Astrocyte (in vitro differentiated cells and primary cell): ENCODE results near the gene HOXB6. TPM values are rescaled to one million over a fixed set of nuclear protein-coding genes. Genes with fewer than 3 reads are reported as not detected.

Experiments used
- DNase-seq: peaks from one replicate; pipeline ENCODE4 v3.0.0-alpha.2; 2010; ENCODE audit warnings: low read depth
- FAIRE-seq: peaks from 2 replicates; lab custom pipeline; 2011; peaks lifted over from hg19 to GRCh38; lab: Jason Lieb, UNC
- H2AFZ ChIP-seq: 2 replicates; pipeline ENCODE4 v1.6.0; 2012; ENCODE audit warnings: low read depth, low read length, inconsistent platforms
- H3K27ac ChIP-seq: 2 replicates; pipeline ENCODE4 v1.5.1; 2011; ENCODE audit warnings: low read depth, low read length, inconsistent platforms
- H3K27me3 ChIP-seq: 2 replicates; pipeline ENCODE4 v1.6.0; 2011; ENCODE audit warnings: low read length, inconsistent platforms; ENCODE audit not compliant: insufficient read depth
- H3K36me3 ChIP-seq: 2 replicates; pipeline ENCODE4 v1.5.1; 2011; ENCODE audit warnings: low read length, inconsistent platforms; ENCODE audit not compliant: insufficient read depth
- H3K4me1 ChIP-seq: 2 replicates; pipeline ENCODE4 v1.5.1; 2011; ENCODE audit warnings: low read length, inconsistent platforms; ENCODE audit not compliant: insufficient read depth
- H3K4me2 ChIP-seq: 2 replicates; pipeline ENCODE4 v1.6.0; 2012; ENCODE audit warnings: low read length, inconsistent platforms
- H3K4me3 ChIP-seq: 2 replicates; pipeline ENCODE4 v1.5.1; 2011; ENCODE audit warnings: low read depth, mild to moderate bottlenecking, low read length, inconsistent platforms; ENCODE audit not compliant: insufficient read depth
- H3K79me2 ChIP-seq: 2 replicates; pipeline ENCODE4 v1.6.0; 2012; ENCODE audit warnings: mild to moderate bottlenecking, low read length, inconsistent platforms; ENCODE audit not compliant: insufficient read depth
- H3K9ac ChIP-seq: 2 replicates; pipeline ENCODE4 v1.6.0; 2012; ENCODE audit warnings: mild to moderate bottlenecking, low read length, inconsistent platforms
- H3K9me3 ChIP-seq: 2 replicates; pipeline ENCODE4 v1.5.1; 2012; ENCODE audit warnings: low read depth, mild to moderate bottlenecking, low read length, inconsistent platforms; ENCODE audit not compliant: insufficient read depth
- H4K20me1 ChIP-seq: 2 replicates; pipeline ENCODE4 v1.6.0; 2012; ENCODE audit warnings: low read length, inconsistent platforms; ENCODE audit not compliant: insufficient read depth
- H3K27ac Mint-ChIP-seq: one replicate; pipeline ENCODE4 v1.8.0; 2021; ENCODE audit warnings: mild to moderate bottlenecking, mixed read lengths; ENCODE audit not compliant: unreplicated experiment
- H3K27me3 Mint-ChIP-seq: one replicate; pipeline ENCODE4 v1.8.0; 2021; ENCODE audit warnings: low read depth, mixed read lengths; ENCODE audit not compliant: unreplicated experiment
- H3K36me3 Mint-ChIP-seq: one replicate; pipeline ENCODE4 v1.8.0; 2021; ENCODE audit warnings: low read depth, mixed read lengths; ENCODE audit not compliant: unreplicated experiment
- H3K4me1 Mint-ChIP-seq: one replicate; pipeline ENCODE4 v1.8.0; 2021; ENCODE audit warnings: low read depth, mixed read lengths; ENCODE audit not compliant: unreplicated experiment
- H3K4me3 Mint-ChIP-seq: one replicate; pipeline ENCODE4 v1.8.0; 2021; ENCODE audit warnings: mild to moderate bottlenecking, moderate library complexity, mixed read lengths; ENCODE audit not compliant: unreplicated experiment
- H3K9me3 Mint-ChIP-seq: one replicate; pipeline ENCODE4 v1.8.0; 2021; ENCODE audit warnings: mild to moderate bottlenecking, mixed read lengths; ENCODE audit not compliant: unreplicated experiment
- EZH2 ChIP-seq: IDR thresholded peaks from 2 replicates; pipeline ENCODE4 v1.6.1; 2012; ENCODE audit warnings: mild to moderate bottlenecking, low read length, inconsistent platforms; ENCODE audit not compliant: insufficient read depth
- total RNA-seq: library from RNA; stranded (reverse); gene quantifications from 2 replicates; pipeline ENCODE4 v1.2.1, GENCODE V29; 2021
- TF ChIP-seq, protein P1 (sequence below): IDR thresholded peaks from 2 replicates; pipeline ENCODE4 v1.5.1; 2011; ENCODE audit warnings: low read depth, mild to moderate bottlenecking, inconsistent platforms, low read length, moderate library complexity; ENCODE audit not compliant: insufficient read depth

The HOXB6 gene
- total RNA-seq, 1 donor from 2014 or later = not detected

DNA sequence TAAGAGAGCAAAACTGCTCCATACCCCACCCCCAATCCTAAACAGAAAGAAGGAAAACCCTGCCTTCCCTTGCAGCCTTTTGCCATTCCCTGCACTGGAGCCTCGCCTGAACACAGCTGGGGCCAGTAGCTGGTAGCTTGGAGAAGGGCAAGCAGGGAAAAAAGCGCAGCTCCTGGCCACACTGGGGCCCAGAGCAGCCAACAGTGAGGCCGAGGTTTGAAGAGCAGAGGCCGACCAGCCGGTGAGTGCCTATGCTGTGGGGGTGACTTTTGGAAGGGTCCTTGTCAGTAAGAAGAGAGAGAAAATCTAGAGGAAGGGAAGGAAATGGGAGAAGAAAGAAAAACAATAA is 24.6 kb upstream of the HOXB6 start:
- FAIRE-seq (no peak), DNase-seq (no peak)
- H4K20me1 ChIP-seq = no peaks in the 10 kb centered on the region
- H3K36me3 Mint-ChIP-seq = peaks cover 10% of the 10 kb centered on the region
- H3K4me1 ChIP-seq = peaks cover 14% of the 10 kb centered on the region
- TF ChIP-seq, protein P1, sequence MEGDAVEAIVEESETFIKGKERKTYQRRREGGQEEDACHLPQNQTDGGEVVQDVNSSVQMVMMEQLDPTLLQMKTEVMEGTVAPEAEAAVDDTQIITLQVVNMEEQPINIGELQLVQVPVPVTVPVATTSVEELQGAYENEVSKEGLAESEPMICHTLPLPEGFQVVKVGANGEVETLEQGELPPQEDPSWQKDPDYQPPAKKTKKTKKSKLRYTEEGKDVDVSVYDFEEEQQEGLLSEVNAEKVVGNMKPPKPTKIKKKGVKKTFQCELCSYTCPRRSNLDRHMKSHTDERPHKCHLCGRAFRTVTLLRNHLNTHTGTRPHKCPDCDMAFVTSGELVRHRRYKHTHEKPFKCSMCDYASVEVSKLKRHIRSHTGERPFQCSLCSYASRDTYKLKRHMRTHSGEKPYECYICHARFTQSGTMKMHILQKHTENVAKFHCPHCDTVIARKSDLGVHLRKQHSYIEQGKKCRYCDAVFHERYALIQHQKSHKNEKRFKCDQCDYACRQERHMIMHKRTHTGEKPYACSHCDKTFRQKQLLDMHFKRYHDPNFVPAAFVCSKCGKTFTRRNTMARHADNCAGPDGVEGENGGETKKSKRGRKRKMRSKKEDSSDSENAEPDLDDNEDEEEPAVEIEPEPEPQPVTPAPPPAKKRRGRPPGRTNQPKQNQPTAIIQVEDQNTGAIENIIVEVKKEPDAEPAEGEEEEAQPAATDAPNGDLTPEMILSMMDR = no peak
- TF ChIP-seq EZH2 = peak; percentile 62
- H3K79me2 ChIP-seq = no peaks in the 10 kb centered on the region
- no peak overlapping the region for H3K27ac Mint-ChIP-seq
- peaks cover 83% of the 10 kb centered on the region for H3K27me3 Mint-ChIP-seq
- H3K4me2 ChIP-seq = no peak overlapping the region
- H3K4me3 Mint-ChIP-seq = no peak overlapping the region
- no peaks in the 10 kb centered on the region for H3K4me1 Mint-ChIP-seq
- no peaks in the 10 kb centered on the region for H3K36me3 ChIP-seq
- H3K27me3 ChIP-seq = peaks cover 97% of the 10 kb centered on the region
- H3K27ac ChIP-seq = no peak overlapping the region
- H3K4me3 ChIP-seq = no peak overlapping the region
- H3K9ac ChIP-seq = no peak overlapping the region
- H3K9me3 ChIP-seq = peaks cover 12% of the 10 kb centered on the region
- H3K9me3 Mint-ChIP-seq = peaks cover 16% of the 10 kb centered on the region
- H2AFZ ChIP-seq = no peak overlapping the region

DNA sequence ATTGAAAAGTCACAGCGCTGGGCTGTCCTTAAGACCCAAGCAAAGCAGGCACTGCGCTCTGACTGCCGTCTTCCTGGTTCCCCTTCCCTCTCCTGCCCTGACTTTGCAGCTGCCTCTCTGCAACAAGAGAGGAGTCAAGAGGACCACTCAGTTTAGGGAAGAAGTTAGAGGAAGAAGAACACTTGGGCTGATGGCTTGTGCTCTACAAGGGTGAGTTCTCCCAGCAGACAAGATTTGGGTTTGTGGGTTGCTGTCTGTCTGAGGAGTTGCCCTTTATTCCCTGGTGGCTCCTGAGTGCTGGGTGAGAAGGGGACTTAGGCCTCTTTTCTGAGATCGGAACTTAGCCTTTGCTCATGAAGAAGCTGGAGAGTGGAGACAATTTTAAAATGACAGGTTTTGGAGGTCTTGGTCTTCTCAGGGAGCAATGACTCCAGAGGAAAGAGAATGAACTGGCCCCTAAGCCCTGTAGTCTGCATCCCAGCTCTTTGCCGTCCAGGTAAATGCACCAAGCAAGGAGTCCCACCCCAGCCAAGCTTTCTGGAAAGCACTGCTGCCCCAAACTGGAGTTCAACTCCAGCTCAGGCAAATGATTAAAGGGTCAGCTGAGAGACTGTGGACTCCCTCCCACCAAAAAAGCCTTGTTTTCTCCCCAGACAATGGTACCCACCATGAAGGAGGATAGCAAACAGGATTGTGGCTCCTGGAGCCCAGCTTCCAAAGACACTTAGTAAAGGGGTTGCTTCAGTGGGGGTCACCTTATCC is 24.0 kb upstream of the HOXB6 start:
- FAIRE-seq (no peak), DNase-seq (no peak)
- Mint-ChIP-seq H3K4me3 (no peak overlapping the region), H3K9me3 (peaks cover 16% of the 10 kb centered on the region), H3K4me1 (no peaks in the 10 kb centered on the region), H3K27ac (no peak overlapping the region), H3K36me3 (peaks cover 10% of the 10 kb centered on the region), H3K27me3 (peaks cover 83% of the 10 kb centered on the region)
- Histone ChIP-seq H4K20me1 (no peaks in the 10 kb centered on the region), H3K27me3 (peaks cover 97% of the 10 kb centered on the region), H3K9me3 (peaks cover 12% of the 10 kb centered on the region), H3K9ac (no peak overlapping the region), H3K36me3 (no peaks in the 10 kb centered on the region), H3K4me3 (no peak overlapping the region), H3K4me1 (peaks cover 14% of the 10 kb centered on the region), H3K4me2 (no peak overlapping the region), H3K27ac (no peak overlapping the region), H3K79me2 (no peaks in the 10 kb centered on the region), H2AFZ (no peak overlapping the region)
- TF ChIP-seq, protein P1 = no peak
- no peak for TF ChIP-seq EZH2
